HepG2 (cell line): ENCODE measurements around the gene PLEKHA8. TPM values are rescaled to one million over a fixed set of nuclear protein-coding genes. Genes with fewer than 3 reads are reported as not detected.

Experiments
- ARID2 ChIP-seq: sonication (generic); formaldehyde crosslinking; IDR thresholded peaks from 2 replicates; pipeline ENCODE4 v1.8.1; 2022; ENCODE audit warnings: mild to moderate bottlenecking, missing genetic modification reagents, borderline replicate concordance
- ARID4A ChIP-seq: sonication (generic); formaldehyde crosslinking; IDR thresholded peaks from 2 replicates; pipeline ENCODE4 v1.5.0; 2020; ENCODE audit warnings: mild to moderate bottlenecking, missing genetic modification reagents, borderline replicate concordance
- ATF3 ChIP-seq: sonication (generic); formaldehyde crosslinking; IDR thresholded peaks from 2 replicates; pipeline ENCODE4 v1.4.0; 2020; ENCODE audit warnings: missing genetic modification reagents
- ATRX ChIP-seq: sonication (generic); formaldehyde crosslinking; IDR thresholded peaks from 2 replicates; pipeline ENCODE4 v1.4.0; 2020; ENCODE audit warnings: missing genetic modification reagents, borderline replicate concordance
- FOXC1 ChIP-seq: sonication (generic); formaldehyde crosslinking; IDR thresholded peaks from 2 replicates; pipeline ENCODE4 v1.8.0; 2022; ENCODE audit warnings: mild to moderate bottlenecking, missing genetic modification reagents, borderline replicate concordance
- MEF2D ChIP-seq: sonication (generic); formaldehyde crosslinking; IDR thresholded peaks from 2 replicates; pipeline ENCODE4 v1.5.1; 2020; ENCODE audit warnings: mild to moderate bottlenecking, missing genetic modification reagents
- NCOA5 ChIP-seq: sonication (generic); formaldehyde crosslinking; IDR thresholded peaks from 2 replicates; pipeline ENCODE4 v1.4.0; 2020; ENCODE audit warnings: missing genetic modification reagents
- NR0B2 ChIP-seq: sonication (generic); formaldehyde crosslinking; IDR thresholded peaks from 2 replicates; pipeline ENCODE4 v1.4.0; 2020; ENCODE audit warnings: mild to moderate bottlenecking, missing genetic modification reagents
- PHF8 ChIP-seq: sonication (generic); formaldehyde crosslinking; IDR thresholded peaks from 2 replicates; pipeline ENCODE4 v1.5.0; 2020; ENCODE audit warnings: missing genetic modification reagents
- RBAK ChIP-seq: sonication (generic); formaldehyde crosslinking; IDR thresholded peaks from 2 replicates; pipeline ENCODE4 v1.5.1; 2020; ENCODE audit warnings: mild to moderate bottlenecking, missing genetic modification reagents
- RFX1 ChIP-seq: fragments of 450-650 bp; IDR thresholded peaks from 2 replicates; pipeline ENCODE4 v1.6.1; 2017
- TEF ChIP-seq: sonication (generic); formaldehyde crosslinking; IDR thresholded peaks from 2 replicates; pipeline ENCODE4 v1.5.0; 2020; ENCODE audit warnings: missing genetic modification reagents
- U2AF1 ChIP-seq: fragments of 200-400 bp; formaldehyde crosslinking; optimal IDR thresholded peaks from 2 replicates; pipeline ENCODE3; 2017; ENCODE audit warnings: mild to moderate bottlenecking, low read depth, low read length
- YEATS2 ChIP-seq: sonication (generic); formaldehyde crosslinking; IDR thresholded peaks from 2 replicates; pipeline ENCODE4 v1.4.0; 2020; ENCODE audit warnings: missing genetic modification reagents, borderline replicate concordance
- ZNF329 ChIP-seq: sonication (generic); formaldehyde crosslinking; IDR thresholded peaks from 2 replicates; pipeline ENCODE4 v1.9.0; 2021; ENCODE audit warnings: low read depth, mild to moderate bottlenecking, missing genetic modification reagents
- ZNF414 ChIP-seq: sonication (generic); formaldehyde crosslinking; IDR thresholded peaks from 2 replicates; pipeline ENCODE4 v1.5.0; 2020; ENCODE audit warnings: missing genetic modification reagents
- ZNF761 ChIP-seq: sonication (generic); formaldehyde crosslinking; conservative IDR thresholded peaks from 2 replicates; pipeline ENCODE4 v1.4.0; 2020; ENCODE audit warnings: mild to moderate bottlenecking, missing genetic modification reagents
- ZNF790 ChIP-seq: sonication (generic); formaldehyde crosslinking; IDR thresholded peaks from 2 replicates; pipeline ENCODE4 v1.8.0; 2022; ENCODE audit warnings: missing genetic modification reagents, mild to moderate bottlenecking, borderline replicate concordance
- polyA plus RNA-seq, 8 experiments: library from polyadenylated mRNA; depleted of rRNA in 3 of 8; stranded (reverse) in 7 of 8; unstranded in 1 of 8; fragments of >200 nt; fragmentation: Illumina TruSeq in 4 of 8; extraction: Trizol in 4 of 8; gene quantifications; 2 replicates each; pipeline versions ENCODE4 v1.2.1 to v1.2.3, GENCODE V29; 2011 to 2016; ENCODE audit warnings: low read depth in 4 of 8, missing spikeins in 1 of 8, mixed read lengths in 1 of 8; ENCODE audit not compliant: insufficient read depth in 1 of 8
- total RNA-seq, 5 experiments: library from RNA; depleted of rRNA; stranded (reverse); fragments of >200 nt; fragmentation: Illumina TruSeq; extraction: Trizol; gene quantifications; 2 replicates each; pipeline ENCODE4 v1.2.3, GENCODE V29; 2016; ENCODE audit warnings: low read depth in 1 of 5
- TF ChIP-seq, protein P1 (sequence below): sonication (generic); formaldehyde crosslinking; IDR thresholded peaks from 2 replicates; pipeline ENCODE4 v1.5.0; 2020; ENCODE audit warnings: mild to moderate bottlenecking, missing genetic modification reagents
- TF ChIP-seq, protein P2 (sequence below): fragments of 450-650 bp; IDR thresholded peaks from 2 replicates; pipeline ENCODE4 v1.6.1; 2016

The PLEKHA8 gene
- total and polyA plus RNA-seq, 2 of the 13 experiments (the other 11 are each of a cell fraction or from before 2014, with no cell fraction given): 12.5 to 26.4 TPM

- TF ChIP-seq, protein P1, sequence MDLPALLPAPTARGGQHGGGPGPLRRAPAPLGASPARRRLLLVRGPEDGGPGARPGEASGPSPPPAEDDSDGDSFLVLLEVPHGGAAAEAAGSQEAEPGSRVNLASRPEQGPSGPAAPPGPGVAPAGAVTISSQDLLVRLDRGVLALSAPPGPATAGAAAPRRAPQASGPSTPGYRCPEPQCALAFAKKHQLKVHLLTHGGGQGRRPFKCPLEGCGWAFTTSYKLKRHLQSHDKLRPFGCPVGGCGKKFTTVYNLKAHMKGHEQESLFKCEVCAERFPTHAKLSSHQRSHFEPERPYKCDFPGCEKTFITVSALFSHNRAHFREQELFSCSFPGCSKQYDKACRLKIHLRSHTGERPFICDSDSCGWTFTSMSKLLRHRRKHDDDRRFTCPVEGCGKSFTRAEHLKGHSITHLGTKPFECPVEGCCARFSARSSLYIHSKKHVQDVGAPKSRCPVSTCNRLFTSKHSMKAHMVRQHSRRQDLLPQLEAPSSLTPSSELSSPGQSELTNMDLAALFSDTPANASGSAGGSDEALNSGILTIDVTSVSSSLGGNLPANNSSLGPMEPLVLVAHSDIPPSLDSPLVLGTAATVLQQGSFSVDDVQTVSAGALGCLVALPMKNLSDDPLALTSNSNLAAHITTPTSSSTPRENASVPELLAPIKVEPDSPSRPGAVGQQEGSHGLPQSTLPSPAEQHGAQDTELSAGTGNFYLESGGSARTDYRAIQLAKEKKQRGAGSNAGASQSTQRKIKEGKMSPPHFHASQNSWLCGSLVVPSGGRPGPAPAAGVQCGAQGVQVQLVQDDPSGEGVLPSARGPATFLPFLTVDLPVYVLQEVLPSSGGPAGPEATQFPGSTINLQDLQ (CRISPR knock-in tag): no peak
- peak; percentile 50; the same call in 1 of the 2 replicates for TF ChIP-seq ZNF414 (CRISPR knock-in tag)
- TF ChIP-seq, protein P2, sequence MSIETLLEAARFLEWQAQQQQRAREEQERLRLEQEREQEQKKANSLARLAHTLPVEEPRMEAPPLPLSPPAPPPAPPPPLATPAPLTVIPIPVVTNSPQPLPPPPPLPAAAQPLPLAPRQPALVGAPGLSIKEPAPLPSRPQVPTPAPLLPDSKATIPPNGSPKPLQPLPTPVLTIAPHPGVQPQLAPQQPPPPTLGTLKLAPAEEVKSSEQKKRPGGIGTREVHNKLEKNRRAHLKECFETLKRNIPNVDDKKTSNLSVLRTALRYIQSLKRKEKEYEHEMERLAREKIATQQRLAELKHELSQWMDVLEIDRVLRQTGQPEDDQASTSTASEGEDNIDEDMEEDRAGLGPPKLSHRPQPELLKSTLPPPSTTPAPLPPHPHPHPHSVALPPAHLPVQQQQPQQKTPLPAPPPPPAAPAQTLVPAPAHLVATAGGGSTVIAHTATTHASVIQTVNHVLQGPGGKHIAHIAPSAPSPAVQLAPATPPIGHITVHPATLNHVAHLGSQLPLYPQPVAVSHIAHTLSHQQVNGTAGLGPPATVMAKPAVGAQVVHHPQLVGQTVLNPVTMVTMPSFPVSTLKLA: no peak
- TF ChIP-seq NR0B2 (CRISPR knock-in tag): no peak
- no peak; the same call in 1 of the 2 replicates for TF ChIP-seq ARID4A (CRISPR knock-in tag)
- no peak for TF ChIP-seq RBAK (CRISPR knock-in tag)
- TF ChIP-seq MEF2D (CRISPR knock-in tag): no peak
- no peak for TF ChIP-seq ARID2
- TF ChIP-seq ZNF790: no peak; the same call in 1 of the 2 replicates
- no peak for TF ChIP-seq RFX1
- no peak for TF ChIP-seq YEATS2
- no peak for TF ChIP-seq U2AF1
- TF ChIP-seq ZNF761: no peak
- no peak for TF ChIP-seq NCOA5
- TF ChIP-seq ATF3 (CRISPR knock-in tag): no peak
- no peak for TF ChIP-seq ATRX (CRISPR knock-in tag)
- no peak for TF ChIP-seq ZNF329 (CRISPR knock-in tag)
- 0 out of 2 replicates have a peak, but pooled peaks have one; percentile 5 for TF ChIP-seq TEF (CRISPR knock-in tag)
- TF ChIP-seq PHF8 (CRISPR knock-in tag): 0 out of 2 replicates have a peak, but pooled peaks have one; percentile 11
- TF ChIP-seq FOXC1 (CRISPR knock-in tag): 0 out of 2 replicates have a peak, but pooled peaks have one; percentile 33
Measured at GRCh38 chr7:30027065-30027456, 1.2 kb upstream of the PLEKHA8 start (continued).
